H9 (cell line): Measurements from ENCODE around the gene CEP162. TPM values are rescaled to one million over a fixed set of nuclear protein-coding genes. Genes with fewer than 3 reads are reported as not detected.

ENCODE experiments used
- DNase-seq: peaks from one replicate; pipeline ENCODE4 v3.0.0-alpha.2; 2017
- H2AFZ ChIP-seq: one replicate; pipeline ENCODE4 v1.6.1; 2013; ENCODE audit warnings: mild to moderate bottlenecking, low read length, control low read depth, moderate library complexity
- H2AK5ac ChIP-seq: 2 replicates; pipeline ENCODE4 v1.6.1; 2013; ENCODE audit warnings: low read length, control low read depth, mixed read lengths; ENCODE audit not compliant: insufficient read length
- H2BK120ac ChIP-seq: one replicate; pipeline ENCODE4 v1.6.1; 2013; ENCODE audit warnings: low read depth, mild to moderate bottlenecking, low read length, control low read depth, inconsistent platforms; ENCODE audit not compliant: poor library complexity, severe bottlenecking
- H2BK12ac ChIP-seq: 2 replicates; pipeline ENCODE4 v1.6.1; 2013; ENCODE audit warnings: low read length, control low read depth, mixed read lengths, low read depth; ENCODE audit not compliant: insufficient read length
- H2BK15ac ChIP-seq: 2 replicates; pipeline ENCODE4 v1.6.1; 2013; ENCODE audit warnings: low read depth, low read length, control low read depth
- H2BK20ac ChIP-seq: one replicate; pipeline ENCODE4 v1.6.1; 2013; ENCODE audit warnings: low read depth, mild to moderate bottlenecking, low read length, control low read depth, inconsistent platforms; ENCODE audit not compliant: poor library complexity, severe bottlenecking
- H2BK5ac ChIP-seq: 2 replicates; pipeline ENCODE4 v1.6.1; 2013; ENCODE audit warnings: low read length, control low read depth, mixed read lengths; ENCODE audit not compliant: insufficient read length
- H3K14ac ChIP-seq: 2 replicates; pipeline ENCODE4 v1.6.1; 2013; ENCODE audit warnings: low read length, control low read depth; ENCODE audit not compliant: insufficient read depth
- H3K18ac ChIP-seq: 2 replicates; pipeline ENCODE4 v1.6.1; 2013; ENCODE audit warnings: low read depth, mild to moderate bottlenecking, mixed read lengths, low read length, control low read depth; ENCODE audit not compliant: insufficient read length
- H3K23ac ChIP-seq: 2 replicates; pipeline ENCODE4 v1.6.1; 2013; ENCODE audit warnings: low read length, control low read depth, mixed read lengths, low read depth; ENCODE audit not compliant: insufficient read length
- H3K23me2 ChIP-seq: 2 replicates; pipeline ENCODE4 v1.6.1; 2013; ENCODE audit warnings: low read depth, mild to moderate bottlenecking, mixed read lengths, low read length, control low read depth; ENCODE audit not compliant: insufficient read length, poor library complexity, severe bottlenecking
- H3K27ac ChIP-seq: 2 replicates; pipeline ENCODE4 v1.5.1; 2013; ENCODE audit warnings: low read length, control low read depth, mixed read lengths, low read depth; ENCODE audit not compliant: insufficient read length
- H3K27me3 ChIP-seq: 2 replicates; pipeline ENCODE4 v1.6.1; 2013; ENCODE audit warnings: low read length, control low read depth, inconsistent platforms; ENCODE audit not compliant: insufficient read depth
- H3K4ac ChIP-seq: 2 replicates; pipeline ENCODE4 v1.6.1; 2013; ENCODE audit warnings: low read depth, mild to moderate bottlenecking, control low read depth, inconsistent platforms, low read length, moderate library complexity
- H3K4me1 ChIP-seq: 2 replicates; pipeline ENCODE4 v1.6.1; 2013; ENCODE audit warnings: low read length, control low read depth, inconsistent platforms; ENCODE audit not compliant: insufficient read depth
- H3K4me2 ChIP-seq: 2 replicates; pipeline ENCODE4 v1.6.1; 2013; ENCODE audit warnings: low read length, control low read depth, mixed read lengths; ENCODE audit not compliant: insufficient read length, insufficient read depth
- H3K56ac ChIP-seq: 2 replicates; pipeline ENCODE4 v1.6.1; 2013; ENCODE audit warnings: low read depth, mild to moderate bottlenecking, mixed read lengths, low read length, control low read depth; ENCODE audit not compliant: insufficient read length
- H3K79me1 ChIP-seq: 2 replicates; pipeline ENCODE4 v1.6.1; 2013; ENCODE audit warnings: low read depth, mild to moderate bottlenecking, moderate library complexity, low read length, control low read depth, inconsistent platforms; ENCODE audit not compliant: insufficient read depth, poor library complexity, severe bottlenecking
- H3K79me2 ChIP-seq: 2 replicates; pipeline ENCODE4 v1.6.1; 2013; ENCODE audit warnings: low read length, control low read depth, inconsistent platforms; ENCODE audit not compliant: insufficient read depth
- H3K9ac ChIP-seq: 2 replicates; pipeline ENCODE4 v1.6.1; 2013; ENCODE audit warnings: low read length, control low read depth, mixed read lengths; ENCODE audit not compliant: insufficient read length; ENCODE audit errors: extremely low read depth
- H3K9me3 ChIP-seq: one replicate; pipeline ENCODE4 v1.6.1; 2013; ENCODE audit warnings: low read depth, low read length, inconsistent platforms; ENCODE audit not compliant: control insufficient read depth
- H3T11ph ChIP-seq: one replicate; pipeline ENCODE4 v1.6.1; 2013; ENCODE audit warnings: mild to moderate bottlenecking, low read length, control low read depth, inconsistent platforms
- H4K20me1 ChIP-seq: one replicate; pipeline ENCODE4 v1.6.1; 2013; ENCODE audit not compliant: control insufficient read depth, insufficient read length, insufficient read depth
- H4K5ac ChIP-seq: 2 replicates; pipeline ENCODE4 v1.6.1; 2013; ENCODE audit warnings: low read depth, mild to moderate bottlenecking, mixed read lengths, low read length, control low read depth; ENCODE audit not compliant: insufficient read length
- H4K8ac ChIP-seq: replicated peaks from 2 replicates; pipeline ENCODE4 v1.6.1; 2013; ENCODE audit warnings: low read length, control low read depth, mixed read lengths, low read depth; ENCODE audit not compliant: insufficient read length
- H4K91ac ChIP-seq: 2 replicates; pipeline ENCODE4 v1.6.1; 2013; ENCODE audit warnings: low read depth, mild to moderate bottlenecking, moderate library complexity, mixed read lengths, low read length, control low read depth; ENCODE audit not compliant: insufficient read length
- H3K27ac Mint-ChIP-seq, 3 experiments: 2 replicates in 2 of 3; 3 replicates in 1 of 3; pipeline ENCODE4 v1.8.0; 2020 to 2021; ENCODE audit warnings: mixed read lengths in 3 of 3, mild to moderate bottlenecking in 1 of 3, moderate library complexity in 1 of 3
- H3K27me3 Mint-ChIP-seq: 2 replicates; pipeline ENCODE4 v1.8.0; 2021; ENCODE audit warnings: low read depth, mild to moderate bottlenecking, moderate library complexity, mixed read lengths
- H3K36me3 Mint-ChIP-seq, 3 experiments: 2 replicates in 2 of 3; 3 replicates in 1 of 3; pipeline ENCODE4 v1.8.0; 2020 to 2021; ENCODE audit warnings: low read depth in 3 of 3, mixed read lengths in 3 of 3; ENCODE audit not compliant: insufficient read depth in 1 of 3
- H3K4me1 Mint-ChIP-seq, 2 experiments: 2 replicates each; pipeline ENCODE4 v1.8.0; 2020; ENCODE audit warnings: mixed read lengths in 2 of 2
- H3K4me3 Mint-ChIP-seq, 2 experiments: 2 replicates in 1 of 2; 3 replicates in 1 of 2; pipeline ENCODE4 v1.8.0; 2020 to 2021; ENCODE audit warnings: mild to moderate bottlenecking in 2 of 2, mixed read lengths in 2 of 2, moderate library complexity in 1 of 2
- H3K9me3 Mint-ChIP-seq, 2 experiments: 2 replicates in 1 of 2; 3 replicates in 1 of 2; pipeline ENCODE4 v1.8.0; 2020; ENCODE audit warnings: mild to moderate bottlenecking in 2 of 2, mixed read lengths in 2 of 2, moderate library complexity in 1 of 2
- WGBS: extraction: QIAGEN DNeasy Blood & Tissue Kit; methylation state at CpG from one replicate; pipeline ENCODE4 v1.1.7; 2013; ENCODE audit warnings: missing lambda C conversion rate, low lambda C conversion rate, mixed read lengths; ENCODE audit not compliant: insufficient read length; ENCODE audit errors: extremely low coverage; 5-methylcytosine and 5-hydroxymethylcytosine counted together
- total RNA-seq: library from RNA; stranded (reverse); gene quantifications from 2 replicates; pipeline ENCODE4 v1.2.1, GENCODE V29; 2021
- TF ChIP-seq, protein P1 (sequence below): fragments of 200-600 bp; sonication (generic); conservative IDR thresholded peaks from 3 replicates; pipeline ENCODE4 v1.8.0; 2021; ENCODE audit warnings: antibody characterized with exemption, mild to moderate bottlenecking

Gene CEP162
- total RNA-seq, 1 experiment from 2014 or later = 11.5 TPM

DNA sequence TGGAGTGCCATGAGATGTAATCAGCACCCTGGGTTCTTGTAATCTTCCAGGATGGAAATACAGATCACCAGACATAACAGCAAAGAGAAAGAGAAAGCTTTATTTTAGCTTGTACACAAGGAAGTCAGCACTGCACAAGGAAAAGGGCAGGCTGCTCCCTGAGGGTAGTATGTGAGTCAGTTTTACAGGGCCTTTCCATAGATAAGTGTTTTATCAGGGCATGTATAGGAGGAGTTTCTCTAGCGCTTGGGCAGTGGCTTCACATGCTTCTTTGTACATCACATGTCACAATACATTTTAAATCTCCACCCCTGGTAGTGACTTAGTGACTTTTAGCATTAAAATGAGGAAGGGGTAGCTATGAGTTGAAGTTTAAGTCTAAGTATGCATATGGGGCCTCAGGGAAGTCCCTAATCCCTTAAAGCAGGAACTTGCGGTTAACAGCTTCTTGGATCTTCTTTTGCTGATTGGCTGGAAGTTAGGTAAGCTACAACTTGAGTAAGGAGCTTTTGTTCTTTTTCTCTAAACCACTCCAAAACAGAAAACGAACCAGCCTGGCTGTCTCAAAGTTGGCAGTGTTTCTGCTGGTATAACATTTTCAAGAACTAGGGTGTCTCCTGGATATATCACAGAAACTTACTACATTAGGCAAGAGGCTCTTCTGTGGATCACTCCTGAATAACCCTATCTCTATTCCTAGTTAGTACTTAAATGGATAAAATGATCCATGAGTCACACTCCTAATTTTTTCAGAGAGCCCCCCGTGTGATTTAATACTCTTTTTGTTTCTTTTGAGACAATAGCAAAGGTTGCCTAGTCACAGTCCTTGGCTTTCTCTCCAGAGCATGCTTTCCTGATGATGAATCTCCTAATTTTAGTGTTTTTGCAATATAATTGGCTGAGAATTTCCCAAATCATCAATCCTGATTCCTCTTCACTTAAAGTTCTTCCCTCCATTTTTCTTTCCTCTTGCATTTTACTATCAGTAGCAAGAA lies 133.7 kb downstream of the CEP162 start:
- Histone ChIP-seq H2BK120ac (no peak overlapping the region), H3T11ph (no peak overlapping the region), H3K9me3 (no peaks in the 10 kb centered on the region), H3K23ac (no peak overlapping the region), H3K4ac (no peak overlapping the region), H2BK5ac (no peak overlapping the region), H2BK20ac (no peak overlapping the region), H3K27me3 (no peaks in the 10 kb centered on the region), H4K20me1 (no peaks in the 10 kb centered on the region), H3K27ac (no peak overlapping the region), H3K79me2 (no peaks in the 10 kb centered on the region), H3K14ac (no peak overlapping the region), H3K56ac (no peak overlapping the region), H2BK12ac (no peak overlapping the region), H3K18ac (no peak overlapping the region), H4K8ac (no peak overlapping the region), H4K5ac (no peak overlapping the region), H3K23me2 (no peaks in the 10 kb centered on the region), H3K4me2 (no peak overlapping the region), H3K4me1 (peaks cover 5% of the 10 kb centered on the region; the same call in 1 of the 2 replicates), H3K79me1 (no peaks in the 10 kb centered on the region), H3K9ac (no peak overlapping the region), H2AK5ac (no peak overlapping the region), H2AFZ (no peak overlapping the region), H4K91ac (no peak overlapping the region), H2BK15ac (no peak overlapping the region)
- Mint-ChIP-seq H3K9me3 (peaks cover 0 to 6% of the 10 kb centered on the region in 2 experiments; a peak in 1 of 5 replicates), H3K27ac (no peak overlapping the region; a peak in 1 of 7 replicates), H3K36me3 (peaks cover 0 to 14% (median 2%) of the 10 kb centered on the region in 3 experiments; a peak in 5 of 7 replicates), H3K4me1 (peaks cover 15 to 23% of the 10 kb centered on the region in 2 experiments), H3K27me3 (no peaks in the 10 kb centered on the region), H3K4me3 (no peak overlapping the region)
- DNase-seq = no peak
- TF ChIP-seq, protein P1, sequence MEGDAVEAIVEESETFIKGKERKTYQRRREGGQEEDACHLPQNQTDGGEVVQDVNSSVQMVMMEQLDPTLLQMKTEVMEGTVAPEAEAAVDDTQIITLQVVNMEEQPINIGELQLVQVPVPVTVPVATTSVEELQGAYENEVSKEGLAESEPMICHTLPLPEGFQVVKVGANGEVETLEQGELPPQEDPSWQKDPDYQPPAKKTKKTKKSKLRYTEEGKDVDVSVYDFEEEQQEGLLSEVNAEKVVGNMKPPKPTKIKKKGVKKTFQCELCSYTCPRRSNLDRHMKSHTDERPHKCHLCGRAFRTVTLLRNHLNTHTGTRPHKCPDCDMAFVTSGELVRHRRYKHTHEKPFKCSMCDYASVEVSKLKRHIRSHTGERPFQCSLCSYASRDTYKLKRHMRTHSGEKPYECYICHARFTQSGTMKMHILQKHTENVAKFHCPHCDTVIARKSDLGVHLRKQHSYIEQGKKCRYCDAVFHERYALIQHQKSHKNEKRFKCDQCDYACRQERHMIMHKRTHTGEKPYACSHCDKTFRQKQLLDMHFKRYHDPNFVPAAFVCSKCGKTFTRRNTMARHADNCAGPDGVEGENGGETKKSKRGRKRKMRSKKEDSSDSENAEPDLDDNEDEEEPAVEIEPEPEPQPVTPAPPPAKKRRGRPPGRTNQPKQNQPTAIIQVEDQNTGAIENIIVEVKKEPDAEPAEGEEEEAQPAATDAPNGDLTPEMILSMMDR = no peak
- no CpG with 5 or more reads among the region's 4 CpGs for WGBS
